ENCODE results near the gene MOSMO. TPM values are rescaled to one million over a fixed set of nuclear protein-coding genes. Genes with fewer than 3 reads are reported as not detected.

The MOSMO gene
- total RNA-seq, 4 donors from 2014 or later, result 17.9 to 39.5 (median 30.3) TPM

GRCh38 chr16:22063888-22064467, 56.1 kb downstream of the MOSMO start:
- intact Hi-C loops (cut with DNase I; ENCODE audit: low total_unique reads), result no loop called here
- TF ChIP-seq POLR2A (IDR thresholded peaks at IDR 0.05), result no peak
- no peak for TF ChIP-seq CTCF (IDR thresholded peaks at IDR 0.05)

GRCh38 chr16:22065252-22065651, 57.3 kb downstream of the MOSMO start:
- TF ChIP-seq CTCF (IDR thresholded peaks at IDR 0.05) (no peak), POLR2A (IDR thresholded peaks at IDR 0.05) (no peak)
- Histone ChIP-seq H3K36me3 (peaks cover 0 to 2% of the 10 kb centered on the region in 2 donors), H3K27ac (no peak overlapping the region), H3K4me3 (no peak overlapping the region), H3K9me3 (no peaks in the 10 kb centered on the region), H3K4me1 (no peaks in the 10 kb centered on the region), H3K27me3 (no peaks in the 10 kb centered on the region)
- intact Hi-C loops (cut with DNase I; ENCODE audit: low total_unique reads), result no loop called here
- no peak for DNase-seq

More at GRCh38 chr16:22063888-22064467, 56.1 kb downstream of the MOSMO start:
- Histone ChIP-seq H3K27me3 (no peaks in the 10 kb centered on the region), H3K4me1 (no peaks in the 10 kb centered on the region), H3K36me3 (peaks cover 0 to 2% of the 10 kb centered on the region in 2 donors), H3K4me3 (no peak overlapping the region), H3K9me3 (no peaks in the 10 kb centered on the region), H3K27ac (no peak overlapping the region)
- DNase-seq, result no peak

- H3K4me3 ChIP-seq, result no peak overlapping the region
- peak overlapping the region; percentile 28 to 48 for H3K27ac ChIP-seq
- H3K27me3 ChIP-seq, result no peaks in the 10 kb centered on the region
- DNase-seq, result peak; percentile 23 to 25
- no peaks in the 10 kb centered on the region for H3K36me3 ChIP-seq
- no peak for TF ChIP-seq POLR2A (IDR thresholded peaks at IDR 0.05)
- TF ChIP-seq CTCF (IDR thresholded peaks at IDR 0.05), result no peak
- no peaks in the 10 kb centered on the region for H3K9me3 ChIP-seq
- H3K4me1 ChIP-seq, result peaks cover 0 to 5% of the 10 kb centered on the region in 2 donors
- intact Hi-C loops (cut with DNase I; ENCODE audit: low total_unique reads), result no loop called here
These were observed 62.7 kb downstream of the MOSMO start for GRCh38 chr16:22070361-22071330.

- intact Hi-C loops (cut with DNase I; ENCODE audit: low total_unique reads), result no loop called here
- no peaks in the 10 kb centered on the region for H3K36me3 ChIP-seq
- H3K27ac ChIP-seq, result peak overlapping the region; percentile 28 to 48
- DNase-seq, result no peak
- H3K9me3 ChIP-seq, result no peaks in the 10 kb centered on the region
- TF ChIP-seq CTCF (IDR thresholded peaks at IDR 0.05) (no peak), POLR2A (IDR thresholded peaks at IDR 0.05) (no peak)
- H3K4me1 ChIP-seq, result peaks cover 0 to 5% of the 10 kb centered on the region in 2 donors
- no peaks in the 10 kb centered on the region for H3K27me3 ChIP-seq
- no peak overlapping the region for H3K4me3 ChIP-seq
These were observed 63.5 kb downstream of the MOSMO start for GRCh38 chr16:22071331-22071910.
